ENCODE measurements around the gene JAKMIP1. TPM values are rescaled to one million over a fixed set of nuclear protein-coding genes. Genes with fewer than 3 reads are reported as not detected.

Gene JAKMIP1
- total RNA-seq, 6 donors from 2014 or later: 0.40 to 6.8 (median 1.0) TPM

- no peaks in the 10 kb centered on the region for H3K36me3 ChIP-seq
- H3K27ac ChIP-seq: no peak overlapping the region
- no peak for ATAC-seq (ENCODE audit: low FRiP score in 2 of 2)
- peaks cover 10 to 34% (median 30%) of the 10 kb centered on the region in 4 donors for H3K9me3 ChIP-seq
- no peak for DNase-seq
- TF ChIP-seq POLR2AphosphoS5 (IDR thresholded peaks at IDR 0.05) (no peak), POLR2A (IDR thresholded peaks at IDR 0.05) (no peak), CTCF (IDR thresholded peaks at IDR 0.05) (no peak), EP300 (IDR thresholded peaks at IDR 0.05) (no peak)
- H3K4me3 ChIP-seq: no peak overlapping the region
- H3K27me3 ChIP-seq: no peaks in the 10 kb centered on the region
- WGBS, 2 donors: 86 to 89% methylated on average over 3 to 4 of the region's 4 CpGs
- H3K4me1 ChIP-seq: no peaks in the 10 kb centered on the region
Measured at GRCh38 chr4:6055436-6055835, 144.9 kb downstream of the JAKMIP1 start.

- no peak for ATAC-seq (ENCODE audit: low FRiP score in 2 of 2)
- Histone ChIP-seq H3K4me3 (no peak overlapping the region), H3K36me3 (no peaks in the 10 kb centered on the region), H3K4me1 (no peaks in the 10 kb centered on the region), H3K9me3 (peaks cover 10 to 30% (median 28%) of the 10 kb centered on the region in 4 donors), H3K27me3 (no peaks in the 10 kb centered on the region), H3K27ac (no peak overlapping the region)
- 91 to 94% methylated on average over 4 of the region's 4 CpGs for WGBS, 2 donors
- TF ChIP-seq POLR2AphosphoS5 (IDR thresholded peaks at IDR 0.05): no peak
- no peak for TF ChIP-seq EP300 (IDR thresholded peaks at IDR 0.05)
- TF ChIP-seq POLR2A (IDR thresholded peaks at IDR 0.05): no peak
- no peak for TF ChIP-seq CTCF (IDR thresholded peaks at IDR 0.05)
- no peak for DNase-seq
Measured at GRCh38 chr4:6055030-6055429, 145.3 kb downstream of the JAKMIP1 start.

GRCh38 chr4:6054162-6054922 lies 146.0 kb downstream of the JAKMIP1 start:
- no peaks in the 10 kb centered on the region for H3K4me1 ChIP-seq
- 75 to 77% methylated on average over 15 to 16 of the region's 16 CpGs for WGBS, 2 donors
- H3K4me3 ChIP-seq: no peak overlapping the region
- ATAC-seq (ENCODE audit: low FRiP score in 2 of 2) (no peak), DNase-seq (no peak)
- TF ChIP-seq EP300 (IDR thresholded peaks at IDR 0.05): no peak
- no peak for TF ChIP-seq POLR2A (IDR thresholded peaks at IDR 0.05)
- TF ChIP-seq CTCF (IDR thresholded peaks at IDR 0.05): no peak
- no peak for TF ChIP-seq POLR2AphosphoS5 (IDR thresholded peaks at IDR 0.05)
- peaks cover 10 to 23% (median 21%) of the 10 kb centered on the region in 4 donors for H3K9me3 ChIP-seq
- H3K36me3 ChIP-seq: no peaks in the 10 kb centered on the region
- H3K27ac ChIP-seq: no peak overlapping the region
- no peaks in the 10 kb centered on the region for H3K27me3 ChIP-seq

- no peak overlapping the region for H3K27ac ChIP-seq
- no peak overlapping the region for H3K4me3 ChIP-seq
- DNase-seq: no peak
Measured at GRCh38 chr4:6052679-6053078, 147.7 kb downstream of the JAKMIP1 start.

GRCh38 chr4:6050551-6050950 lies 149.8 kb downstream of the JAKMIP1 start:
- ATAC-seq (ENCODE audit: low FRiP score in 2 of 2): no peak
- Histone ChIP-seq H3K4me1 (no peaks in the 10 kb centered on the region), H3K27me3 (no peaks in the 10 kb centered on the region), H3K27ac (no peak overlapping the region), H3K9me3 (no peaks in the 10 kb centered on the region), H3K4me3 (no peak overlapping the region), H3K36me3 (no peaks in the 10 kb centered on the region)
- no peak for DNase-seq
- 63 to 70% methylated on average over 17 of the region's 17 CpGs for WGBS, 2 donors
- TF ChIP-seq CTCF (IDR thresholded peaks at IDR 0.05) (no peak), POLR2AphosphoS5 (IDR thresholded peaks at IDR 0.05) (no peak)

More at GRCh38 chr4:6052679-6053078, 147.7 kb downstream of the JAKMIP1 start:
- no peak for TF ChIP-seq EP300 (IDR thresholded peaks at IDR 0.05)
- no peak for TF ChIP-seq POLR2AphosphoS5 (IDR thresholded peaks at IDR 0.05)
- ATAC-seq (ENCODE audit: low FRiP score in 2 of 2): no peak
- H3K27me3 ChIP-seq: no peaks in the 10 kb centered on the region
- H3K9me3 ChIP-seq: peaks cover 0 to 7% (median 5%) of the 10 kb centered on the region in 4 donors
- H3K4me1 ChIP-seq: no peaks in the 10 kb centered on the region
- H3K36me3 ChIP-seq: no peaks in the 10 kb centered on the region
- WGBS, 2 donors: 72 to 74% methylated on average over 6 of the region's 6 CpGs

Data from upper lobe of left lung (tissue), 6 donors.